Parathyroid adenoma (tissue), 2 donors: ENCODE data around the gene WFIKKN1.

Experiments
- H2AFZ ChIP-seq: fragments of 300-600 bp; sonication (generic); one replicate; pipeline ENCODE4 v1.7.0; 2017; ENCODE audit warnings: antibody characterized with exemption, mild to moderate bottlenecking
- H3K27ac ChIP-seq: fragments of 300-600 bp; sonication (generic); one replicate; pipeline ENCODE4 v1.7.0; 2017
- H3K27me3 ChIP-seq: fragments of 300-600 bp; sonication (generic); one replicate; pipeline ENCODE4 v1.7.0; 2017; ENCODE audit warnings: low read length; ENCODE audit not compliant: control insufficient read depth, insufficient read depth
- H3K36me3 ChIP-seq: fragments of 300-600 bp; sonication (generic); one replicate; pipeline ENCODE4 v1.7.0; 2017; ENCODE audit warnings: low read length; ENCODE audit not compliant: control insufficient read depth, insufficient read depth
- H3K4me1 ChIP-seq: fragments of 300-600 bp; sonication (generic); one replicate; pipeline ENCODE4 v1.7.0; 2017; ENCODE audit warnings: control low read depth
- H3K4me2 ChIP-seq: fragments of 300-600 bp; sonication (generic); one replicate; pipeline ENCODE4 v1.7.0; 2017; ENCODE audit warnings: low read length
- H3K4me3 ChIP-seq: fragments of 300-600 bp; sonication (generic); one replicate; pipeline ENCODE4 v1.7.0; 2017; ENCODE audit warnings: low read depth, low read length
- H3K79me2 ChIP-seq: fragments of 300-600 bp; sonication (generic); one replicate; pipeline ENCODE4 v1.7.0; 2017; ENCODE audit warnings: control low read depth
- H3K9ac ChIP-seq: fragments of 300-600 bp; sonication (generic); one replicate; pipeline ENCODE4 v1.7.0; 2017; ENCODE audit warnings: mild to moderate bottlenecking
- H3K9me3 ChIP-seq: fragments of 300-600 bp; sonication (generic); one replicate; pipeline ENCODE4 v1.7.0; 2017; ENCODE audit warnings: low read length; ENCODE audit not compliant: control insufficient read depth
- CTCF ChIP-seq: fragments of 300-600 bp; sonication (generic); IDR thresholded peaks from one replicate; pipeline ENCODE4 v1.7.0; 2017; ENCODE audit warnings: antibody characterized with exemption, mild to moderate bottlenecking
- donor health status: primary hyperparathyroidism.

Gene WFIKKN1

GRCh38 chr16:678858-679813 is 48.4 kb downstream of the WFIKKN1 start:
- Histone ChIP-seq H3K9me3 (no peaks in the 10 kb centered on the region), H2AFZ (peak overlapping the region; percentile 72), H3K27ac (peak overlapping the region; percentile 79), H3K27me3 (no peaks in the 10 kb centered on the region), H3K4me3 (peak overlapping the region; percentile 63), H3K4me1 (peaks cover 6% of the 10 kb centered on the region), H3K36me3 (no peaks in the 10 kb centered on the region), H3K9ac (no peak overlapping the region), H3K79me2 (peaks cover 6% of the 10 kb centered on the region), H3K4me2 (peak overlapping the region; percentile 84)
- TF ChIP-seq CTCF: no peak

GRCh38 chr16:679814-680624 is 49.2 kb downstream of the WFIKKN1 start, which contains the start of gene STUB1:
STUB1 (plus strand) TSS chr16:680410; CDS start chr16:680526, 116 bp downstream.
- no peak for TF ChIP-seq CTCF
- Histone ChIP-seq H3K27me3 (no peaks in the 10 kb centered on the region), H3K4me2 (peak within 1 kb of the TSS; percentile 99), H3K4me3 (peak within 1 kb of the TSS; percentile 77), H3K27ac (peak within 1 kb of the TSS; percentile 79), H3K79me2 (peaks cover 8% of the 10 kb centered on the region), H3K36me3 (no peaks in the 10 kb centered on the region), H3K9me3 (no peaks in the 10 kb centered on the region), H3K4me1 (peaks cover 9% of the 10 kb centered on the region), H3K9ac (peak within 1 kb of the TSS; percentile 73), H2AFZ (peak within 1 kb of the TSS; percentile 72)

GRCh38 chr16:680625-680945 is 49.8 kb downstream of the WFIKKN1 start:
- H3K4me1 ChIP-seq: peaks cover 9% of the 10 kb centered on the region
- H3K27ac ChIP-seq: peak overlapping the region; percentile 79
- peak overlapping the region; percentile 77 for H3K4me3 ChIP-seq
- no peak overlapping the region for H2AFZ ChIP-seq
- H3K27me3 ChIP-seq: no peaks in the 10 kb centered on the region
- H3K36me3 ChIP-seq: no peaks in the 10 kb centered on the region
- peak overlapping the region; percentile 73 for H3K9ac ChIP-seq
- peaks cover 8% of the 10 kb centered on the region for H3K79me2 ChIP-seq
- H3K9me3 ChIP-seq: no peaks in the 10 kb centered on the region
- no peak for TF ChIP-seq CTCF
- peak overlapping the region; percentile 79 for H3K4me2 ChIP-seq

GRCh38 chr16:680967-681745 is 50.4 kb downstream of the WFIKKN1 start:
- peak; percentile 21 for TF ChIP-seq CTCF
- H3K9me3 ChIP-seq: no peaks in the 10 kb centered on the region
- H2AFZ ChIP-seq: no peak overlapping the region
- peak overlapping the region; percentile 79 for H3K4me2 ChIP-seq
- H3K36me3 ChIP-seq: no peaks in the 10 kb centered on the region
- peak overlapping the region; percentile 77 for H3K4me3 ChIP-seq
- peak overlapping the region; percentile 79 for H3K27ac ChIP-seq
- H3K9ac ChIP-seq: peak overlapping the region; percentile 73
- H3K27me3 ChIP-seq: no peaks in the 10 kb centered on the region
- H3K79me2 ChIP-seq: peaks cover 8% of the 10 kb centered on the region
- peaks cover 9% of the 10 kb centered on the region for H3K4me1 ChIP-seq
